HepG2 (cell line): ENCODE measurements around the gene ZNG1A. TPM values are rescaled to one million over a fixed set of nuclear protein-coding genes. Genes with fewer than 3 reads are reported as not detected.

Experiments
- ATAC-seq: fragments of 200-7000 bp; cut with Tn5 transposase; 3 replicates; pipeline ENCODE4 v1.9.1; 2020; ENCODE audit warnings: mild to moderate bottlenecking, moderate library complexity
- BruUV-seq: library from RNA; stranded (reverse); fragments of 400-500 nt; replicated peaks from 2 replicates; lab custom pipeline; 2021; lab: Mats Ljungman, UMichigan
- CTCF ChIA-PET: fragments of 300-600 bp; formaldehyde crosslinking; extraction: SDS; loops from one replicate; lab custom pipeline; 2021; ENCODE audit warnings: low total read pairs, inconsistent platforms, low intra/inter-chr PET ratio; lab: Yijun Ruan, JAX
- POLR2A ChIA-PET: fragments of 350-600 bp; sonication (Branson Sonifier 250); formaldehyde crosslinking; loops from one replicate; lab custom pipeline; 2020; ENCODE audit warnings: antibody characterized with exemption, inconsistent platforms; lab: Yijun Ruan, JAX
- DNase-seq: peaks from one replicate; pipeline ENCODE4 v3.0.0-alpha.2; 2015; ENCODE audit warnings: low spot score
- FAIRE-seq: peaks from 3 replicates; lab custom pipeline; 2011; peaks lifted over from hg19 to GRCh38; lab: Jason Lieb, UNC
- H2AFZ ChIP-seq: one replicate; pipeline ENCODE4 v1.6.1; 2011; ENCODE audit warnings: low read length, inconsistent platforms
- H3K27ac ChIP-seq: fragments of 300-600 bp; 3 replicates; pipeline ENCODE4 v1.8.0; 2011; ENCODE audit warnings: mixed run types, mild to moderate bottlenecking, mixed read lengths, low read length, inconsistent platforms; ENCODE audit not compliant: insufficient read depth; ENCODE audit errors: extremely low read length
- H3K27me3 ChIP-seq, 2 experiments: fragments of 200-600 bp in 1 of 2; 2 replicates in 1 of 2; 3 replicates in 1 of 2; pipeline versions ENCODE4 v1.6.0 to v1.8.0; 2011; ENCODE audit warnings: low read length in 2 of 2, mild to moderate bottlenecking in 2 of 2, moderate library complexity in 2 of 2, inconsistent platforms in 1 of 2; ENCODE audit not compliant: insufficient read depth in 2 of 2, control insufficient read depth in 1 of 2
- H3K36me3 ChIP-seq, 2 experiments: fragments of 200-600 bp in 1 of 2; replicated peaks in 1 of 2; 2 replicates in 1 of 2; 3 replicates in 1 of 2; pipeline versions ENCODE4 v1.5.1 to v1.8.0; 2011; ENCODE audit warnings: low read length in 2 of 2, inconsistent platforms in 1 of 2; ENCODE audit not compliant: insufficient read depth in 2 of 2, control insufficient read depth in 1 of 2
- H3K4me1 ChIP-seq: 2 replicates; pipeline ENCODE4 v1.5.1; 2012; ENCODE audit warnings: low read length, inconsistent platforms; ENCODE audit not compliant: insufficient read depth
- H3K4me2 ChIP-seq: 2 replicates; pipeline ENCODE4 v1.6.0; 2011; ENCODE audit warnings: low read depth, low read length, inconsistent platforms
- H3K4me3 ChIP-seq, 3 experiments: fragments of 200-600 bp in 1 of 3; sonication (generic), shearing (Covaris generic) in 1 of 3; replicated peaks in 1 of 3; 2 replicates each; pipeline ENCODE4 v1.5.1; 2011 to 2016; ENCODE audit warnings: low read length in 3 of 3, inconsistent platforms in 2 of 3, low read depth in 2 of 3, mild to moderate bottlenecking in 2 of 3, control low read depth in 1 of 3, mixed read lengths in 1 of 3; ENCODE audit not compliant: insufficient read depth in 1 of 3
- H3K79me2 ChIP-seq: one replicate; pipeline ENCODE4 v1.6.1; 2011; ENCODE audit warnings: low read length, inconsistent platforms; ENCODE audit not compliant: insufficient read depth
- H3K9ac ChIP-seq: 2 replicates; pipeline ENCODE4 v1.6.0; 2011; ENCODE audit warnings: mild to moderate bottlenecking, low read depth, low read length, inconsistent platforms; ENCODE audit not compliant: insufficient read depth
- H3K9me3 ChIP-seq: 2 replicates; pipeline ENCODE4 v1.5.1; 2012; ENCODE audit warnings: mild to moderate bottlenecking, low read length
- H4K20me1 ChIP-seq: 2 replicates; pipeline ENCODE4 v1.6.0; 2011; ENCODE audit warnings: inconsistent platforms, mild to moderate bottlenecking, low read length, moderate library complexity; ENCODE audit not compliant: insufficient read depth
- CBFB ChIP-seq: sonication (generic); formaldehyde crosslinking; IDR thresholded peaks from 2 replicates; pipeline ENCODE4 v1.4.0; 2020; ENCODE audit warnings: missing genetic modification reagents
- CTCF ChIP-seq: sonication (generic); formaldehyde crosslinking; IDR thresholded peaks from 2 replicates; pipeline ENCODE4 v1.5.0; 2020; ENCODE audit warnings: mild to moderate bottlenecking, missing genetic modification reagents, moderate library complexity
- GABPA ChIP-seq, 2 experiments: IDR thresholded peaks; 2 replicates each; pipeline ENCODE4 v1.6.1; 2011 to 2016; ENCODE audit warnings: low read depth in 2 of 2, low read length in 1 of 2, missing biosample characterization in 1 of 2, missing genetic modification characterization in 1 of 2
- IKZF1 ChIP-seq: fragments of 450-650 bp; IDR thresholded peaks from 2 replicates; pipeline ENCODE4 v1.7.1; 2016
- MYPOP ChIP-seq: sonication (generic); formaldehyde crosslinking; IDR thresholded peaks from 2 replicates; pipeline ENCODE4 v1.8.1; 2023; ENCODE audit warnings: mild to moderate bottlenecking, moderate library complexity, missing genetic modification reagents
- SIX1 ChIP-seq: sonication (generic); formaldehyde crosslinking; IDR thresholded peaks from 2 replicates; pipeline ENCODE4 v1.4.0; 2020; ENCODE audit warnings: missing genetic modification reagents, borderline replicate concordance
- ZFP36 ChIP-seq: fragments of 150-350 bp; IDR thresholded peaks from 2 replicates; pipeline ENCODE4 v1.6.1; 2018; ENCODE audit warnings: borderline replicate concordance, low read length, low read depth; ENCODE audit not compliant: partially characterized antibody
- ZNF367 ChIP-seq: sonication (generic); formaldehyde crosslinking; IDR thresholded peaks from 2 replicates; pipeline ENCODE4 v1.4.0; 2020; ENCODE audit warnings: missing genetic modification reagents, borderline replicate concordance
- ZNF615 ChIP-seq: sonication (generic); formaldehyde crosslinking; IDR thresholded peaks from 2 replicates; pipeline ENCODE4 v1.5.0; 2020; ENCODE audit warnings: mild to moderate bottlenecking, missing genetic modification reagents, borderline replicate concordance
- ZNF713 ChIP-seq: sonication (generic); formaldehyde crosslinking; IDR thresholded peaks from 2 replicates; pipeline ENCODE4 v1.4.0; 2020; ENCODE audit warnings: mild to moderate bottlenecking, missing genetic modification reagents
- ZNF746 ChIP-seq: sonication (generic); formaldehyde crosslinking; IDR thresholded peaks from 2 replicates; pipeline ENCODE4 v1.8.0; 2022; ENCODE audit warnings: mild to moderate bottlenecking, missing genetic modification reagents
- ZNF776 ChIP-seq: sonication (generic); formaldehyde crosslinking; IDR thresholded peaks from 2 replicates; pipeline ENCODE4 v1.4.0; 2020; ENCODE audit warnings: mild to moderate bottlenecking, missing genetic modification reagents
- WGBS: methylation state at CpG from one replicate; pipeline ENCODE4 v1.1.6; 2017; ENCODE audit warnings: low lambda C conversion rate; 5-methylcytosine and 5-hydroxymethylcytosine counted together
- in situ Hi-C: cut with HindIII; loops from 2 replicates; pipeline ENCODE4 v1.10.0; 2017; ENCODE audit warnings: low pct_unique_long_range_greater_than_20kb; ENCODE audit not compliant: extremely low pct_ligation_motif_present
- intact Hi-C: fragments of 100-400 bp; cut with micrococcal nuclease; formaldehyde crosslinking; loops from one replicate; pipeline ENCODE4 v1.10.0; 2022; ENCODE audit not compliant: unreplicated experiment
- polyA plus RNA-seq, 8 experiments: library from polyadenylated mRNA; depleted of rRNA in 3 of 8; stranded (reverse) in 7 of 8; unstranded in 1 of 8; fragments of >200 nt; fragmentation: Illumina TruSeq in 4 of 8; extraction: Trizol in 4 of 8; gene quantifications; 2 replicates each; pipeline versions ENCODE4 v1.2.1 to v1.2.3, GENCODE V29; 2011 to 2016; ENCODE audit warnings: low read depth in 4 of 8, missing spikeins in 1 of 8, mixed read lengths in 1 of 8; ENCODE audit not compliant: insufficient read depth in 1 of 8
- total RNA-seq, 5 experiments: library from RNA; depleted of rRNA; stranded (reverse); fragments of >200 nt; fragmentation: Illumina TruSeq; extraction: Trizol; gene quantifications; 2 replicates each; pipeline ENCODE4 v1.2.3, GENCODE V29; 2016; ENCODE audit warnings: low read depth in 1 of 5

The ZNG1A gene
- total and polyA plus RNA-seq, 2 of the 13 experiments (the other 11 are each of a cell fraction or from before 2014, with no cell fraction given): 28.6 to 90.6 TPM

GRCh38 chr9:224026-224425, 45.2 kb upstream of the ZNG1A start (continued):
- TF ChIP-seq CTCF (CRISPR knock-in tag): no peak
- no peak for TF ChIP-seq ZFP36
- no peak for TF ChIP-seq ZNF367 (CRISPR knock-in tag)

- Histone ChIP-seq H3K4me3 (no peak overlapping the region), H3K36me3 (no peaks in the 10 kb centered on the region), H3K9ac (no peak overlapping the region), H2AFZ (no peak overlapping the region), H4K20me1 (no peaks in the 10 kb centered on the region), H3K4me1 (peaks cover 23% of the 10 kb centered on the region), H3K9me3 (no peaks in the 10 kb centered on the region), H3K27me3 (0 out of 5 replicates have a peak, but pooled peaks cover 0 to 3% of the 10 kb centered on the region in 2 experiments), H3K4me2 (no peak overlapping the region), H3K27ac (no peak overlapping the region), H3K79me2 (no peaks in the 10 kb centered on the region)
- no peak for DNase-seq
- no TSS peak for BruUV-seq
- no peak for FAIRE-seq
- POLR2A ChIA-PET: no interaction called here
- CTCF ChIA-PET: no interaction called here
- ATAC-seq: no peak
- intact Hi-C loops: no loop called here
- 77% methylated on average over 3 of the region's 3 CpGs for WGBS
- TF ChIP-seq ZNF776 (CRISPR knock-in tag) (no peak), MYPOP (CRISPR knock-in tag) (no peak), ZNF615 (no peak), ZNF746 (CRISPR knock-in tag) (no peak), GABPA (IDR thresholded peaks at IDR 0.05; ENCODE audit: low read depth, low read length) (no peak), GABPA (CRISPR knock-in tag; IDR thresholded peaks at IDR 0.05; ENCODE audit: low read depth) (no peak), IKZF1 (no peak), SIX1 (no peak), CBFB (CRISPR knock-in tag) (no peak), ZNF713 (CRISPR knock-in tag) (no peak)
- in situ Hi-C loops: no loop called here
These were observed 44.3 kb upstream of the ZNG1A start for GRCh38 chr9:223152-223551.
